ENCODE data around the gene DLGAP1.

Gene DLGAP1

DNA sequence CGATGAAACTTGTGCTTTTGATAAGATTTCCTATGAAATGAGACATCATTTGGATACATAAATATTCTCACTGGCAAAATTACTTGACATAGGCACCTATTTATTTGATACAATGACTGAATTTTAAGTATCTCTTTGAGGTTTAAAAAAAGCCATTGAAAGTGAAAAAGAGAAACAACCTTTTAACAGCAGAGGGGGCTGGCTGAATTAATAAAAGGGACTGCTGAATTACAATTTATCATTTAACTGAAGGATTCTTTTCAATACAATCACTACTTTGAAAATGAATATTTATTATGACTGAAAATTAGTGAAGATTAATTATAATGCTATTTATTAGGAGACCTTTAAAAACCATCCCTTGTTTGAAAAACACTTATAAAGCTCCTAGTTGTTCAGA, 335.3 kb downstream of the DLGAP1 start:
- Histone ChIP-seq H3K4me3 (ENCODE audit: severe bottlenecking) (no peak overlapping the region), H3K27ac (ENCODE audit: poor library complexity, severe bottlenecking) (no peak overlapping the region), H3K36me3 (ENCODE audit: low read depth) (no peaks in the 10 kb centered on the region), H3K9me3 (ENCODE audit: severe bottlenecking) (peaks cover 2% of the 10 kb centered on the region), H3K4me1 (ENCODE audit: insufficient read depth, poor library complexity, severe bottlenecking) (no peaks in the 10 kb centered on the region), H3K27me3 (ENCODE audit: insufficient read depth, poor library complexity, severe bottlenecking) (no peaks in the 10 kb centered on the region)
- ATAC-seq (ENCODE audit: low read depth), result no peak
- no peak for DNase-seq (ENCODE audit: low spot score)
- TF ChIP-seq, protein P1, sequence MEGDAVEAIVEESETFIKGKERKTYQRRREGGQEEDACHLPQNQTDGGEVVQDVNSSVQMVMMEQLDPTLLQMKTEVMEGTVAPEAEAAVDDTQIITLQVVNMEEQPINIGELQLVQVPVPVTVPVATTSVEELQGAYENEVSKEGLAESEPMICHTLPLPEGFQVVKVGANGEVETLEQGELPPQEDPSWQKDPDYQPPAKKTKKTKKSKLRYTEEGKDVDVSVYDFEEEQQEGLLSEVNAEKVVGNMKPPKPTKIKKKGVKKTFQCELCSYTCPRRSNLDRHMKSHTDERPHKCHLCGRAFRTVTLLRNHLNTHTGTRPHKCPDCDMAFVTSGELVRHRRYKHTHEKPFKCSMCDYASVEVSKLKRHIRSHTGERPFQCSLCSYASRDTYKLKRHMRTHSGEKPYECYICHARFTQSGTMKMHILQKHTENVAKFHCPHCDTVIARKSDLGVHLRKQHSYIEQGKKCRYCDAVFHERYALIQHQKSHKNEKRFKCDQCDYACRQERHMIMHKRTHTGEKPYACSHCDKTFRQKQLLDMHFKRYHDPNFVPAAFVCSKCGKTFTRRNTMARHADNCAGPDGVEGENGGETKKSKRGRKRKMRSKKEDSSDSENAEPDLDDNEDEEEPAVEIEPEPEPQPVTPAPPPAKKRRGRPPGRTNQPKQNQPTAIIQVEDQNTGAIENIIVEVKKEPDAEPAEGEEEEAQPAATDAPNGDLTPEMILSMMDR (IDR thresholded peaks at IDR 0.05; ENCODE audit: poor library complexity, severe bottlenecking), result no peak

DNA sequence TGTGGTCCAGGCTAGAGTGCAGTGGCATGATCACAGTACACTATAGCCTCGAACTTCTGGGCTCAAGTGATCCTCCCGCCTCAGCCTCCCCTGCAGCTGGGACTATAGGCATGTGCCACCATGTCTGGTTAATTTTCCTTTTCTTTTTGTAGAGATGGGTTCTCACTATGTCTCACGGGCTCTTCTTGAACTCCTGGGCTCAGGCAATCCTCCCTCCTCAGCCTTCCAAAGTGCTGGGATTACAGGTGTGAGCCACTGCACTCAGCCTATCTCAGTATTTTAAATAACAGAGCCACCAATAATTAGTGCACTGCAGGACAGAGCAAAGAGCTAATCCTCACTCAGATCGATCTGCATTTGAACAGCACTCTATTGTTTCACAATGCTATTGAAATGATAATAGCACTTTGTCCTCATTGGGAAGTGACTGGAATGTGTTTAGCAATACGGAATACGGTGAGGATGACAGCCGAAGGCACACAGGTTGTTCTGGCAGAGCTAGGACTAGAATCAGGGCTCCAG, 335.9 kb downstream of the DLGAP1 start:
- Histone ChIP-seq H3K4me3 (ENCODE audit: severe bottlenecking) (no peak overlapping the region), H3K36me3 (ENCODE audit: low read depth) (no peaks in the 10 kb centered on the region), H3K9me3 (ENCODE audit: severe bottlenecking) (peaks cover 2% of the 10 kb centered on the region), H3K27ac (ENCODE audit: poor library complexity, severe bottlenecking) (no peak overlapping the region), H3K27me3 (ENCODE audit: insufficient read depth, poor library complexity, severe bottlenecking) (no peaks in the 10 kb centered on the region), H3K4me1 (ENCODE audit: insufficient read depth, poor library complexity, severe bottlenecking) (no peaks in the 10 kb centered on the region)
- DNase-seq (ENCODE audit: low spot score) (no peak), ATAC-seq (ENCODE audit: low read depth) (no peak)
- TF ChIP-seq, protein P1 (IDR thresholded peaks at IDR 0.05; ENCODE audit: poor library complexity, severe bottlenecking), result no peak

DNA sequence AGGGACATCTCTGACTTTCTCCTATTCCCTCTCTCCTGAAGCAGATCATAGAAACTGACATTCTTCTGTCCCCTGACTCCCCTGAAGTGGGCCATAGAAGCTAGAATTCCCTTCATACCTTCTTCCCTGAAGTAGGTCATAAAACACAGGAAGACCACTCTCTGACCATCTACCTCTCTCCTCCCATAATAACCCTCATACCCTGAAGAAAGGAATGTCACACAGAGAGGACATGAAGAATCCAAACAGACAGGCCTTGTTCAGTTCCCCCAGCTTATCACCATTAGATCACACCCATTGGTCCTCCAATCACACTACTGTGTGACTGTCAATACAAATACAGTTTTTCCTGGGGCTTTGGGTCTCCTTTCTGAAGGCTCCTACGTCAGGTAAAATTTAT, 347.1 kb downstream of the DLGAP1 start:
- TF ChIP-seq, protein P1 (IDR thresholded peaks at IDR 0.05; ENCODE audit: poor library complexity, severe bottlenecking), result no peak
- Histone ChIP-seq H3K9me3 (ENCODE audit: severe bottlenecking) (peaks cover 2% of the 10 kb centered on the region), H3K4me1 (ENCODE audit: insufficient read depth, poor library complexity, severe bottlenecking) (no peaks in the 10 kb centered on the region), H3K4me3 (ENCODE audit: severe bottlenecking) (no peak overlapping the region), H3K36me3 (ENCODE audit: low read depth) (no peaks in the 10 kb centered on the region), H3K27ac (ENCODE audit: poor library complexity, severe bottlenecking) (no peak overlapping the region), H3K27me3 (ENCODE audit: insufficient read depth, poor library complexity, severe bottlenecking) (no peaks in the 10 kb centered on the region)
- DNase-seq (ENCODE audit: low spot score) (no peak), ATAC-seq (ENCODE audit: low read depth) (no peak)

DNA sequence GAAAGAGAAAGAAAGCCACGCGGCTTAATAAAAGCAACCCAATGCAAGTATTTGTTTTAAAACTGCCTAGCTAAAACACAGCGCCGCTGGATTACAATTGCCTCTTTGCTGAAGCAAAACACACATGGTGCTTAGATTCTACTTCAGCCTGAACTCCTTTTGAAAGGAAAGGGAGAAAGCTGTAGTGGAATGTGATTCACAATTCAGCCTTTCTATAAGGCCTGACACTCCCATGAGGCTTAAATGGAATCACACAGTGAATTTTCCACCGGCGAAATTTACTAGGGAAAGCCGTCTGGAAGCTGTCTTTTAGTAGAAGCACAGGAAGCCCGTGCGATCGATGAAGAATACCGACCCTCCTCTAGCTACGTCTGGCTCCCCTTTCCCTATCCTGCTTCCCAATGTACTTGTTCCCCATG, 348.0 kb downstream of the DLGAP1 start:
- H3K9me3 ChIP-seq (ENCODE audit: severe bottlenecking), result peaks cover 2% of the 10 kb centered on the region
- H3K4me3 ChIP-seq (ENCODE audit: severe bottlenecking), result no peak overlapping the region

More for the DNA sequence above, 348.0 kb downstream of the DLGAP1 start:
- TF ChIP-seq, protein P1 (IDR thresholded peaks at IDR 0.05; ENCODE audit: poor library complexity, severe bottlenecking), result no peak
- DNase-seq (ENCODE audit: low spot score), result no peak
- Histone ChIP-seq H3K27me3 (ENCODE audit: insufficient read depth, poor library complexity, severe bottlenecking) (no peaks in the 10 kb centered on the region), H3K4me1 (ENCODE audit: insufficient read depth, poor library complexity, severe bottlenecking) (no peaks in the 10 kb centered on the region), H3K27ac (ENCODE audit: poor library complexity, severe bottlenecking) (no peak overlapping the region), H3K36me3 (ENCODE audit: low read depth) (no peaks in the 10 kb centered on the region)
- ATAC-seq (ENCODE audit: low read depth), result no peak

Data from RWPE2 (cell line).